HPDE6-E6E7 (cell line): ENCODE data around the gene EGF.

ENCODE experiments used
- DNase-seq: peaks from one replicate; pipeline ENCODE4 v3.0.0; 2011; ENCODE audit warnings: missing footprints; ENCODE audit errors: extremely low spot score

EGF gene

DNA sequence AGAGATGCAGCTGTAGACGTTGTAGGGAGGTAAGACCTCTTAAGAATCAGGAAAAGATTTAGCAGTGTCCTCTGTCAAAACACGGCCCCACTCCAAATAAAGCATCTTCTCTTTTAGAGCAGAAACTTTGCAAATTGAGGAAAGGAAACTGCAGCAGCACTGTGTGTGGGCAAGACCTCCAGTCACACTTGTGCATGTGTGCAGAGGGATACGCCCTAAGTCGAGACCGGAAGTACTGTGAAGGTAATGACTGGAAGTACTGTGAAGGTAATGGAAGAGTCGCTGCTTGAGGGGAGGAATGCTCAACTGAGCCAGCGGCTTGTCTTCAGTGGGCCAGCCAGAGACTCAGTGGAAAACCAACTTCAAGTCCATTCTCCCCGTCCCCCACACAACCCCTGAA is 46.5 kb downstream of the EGF start:
- DNase-seq, result no peak

DNA sequence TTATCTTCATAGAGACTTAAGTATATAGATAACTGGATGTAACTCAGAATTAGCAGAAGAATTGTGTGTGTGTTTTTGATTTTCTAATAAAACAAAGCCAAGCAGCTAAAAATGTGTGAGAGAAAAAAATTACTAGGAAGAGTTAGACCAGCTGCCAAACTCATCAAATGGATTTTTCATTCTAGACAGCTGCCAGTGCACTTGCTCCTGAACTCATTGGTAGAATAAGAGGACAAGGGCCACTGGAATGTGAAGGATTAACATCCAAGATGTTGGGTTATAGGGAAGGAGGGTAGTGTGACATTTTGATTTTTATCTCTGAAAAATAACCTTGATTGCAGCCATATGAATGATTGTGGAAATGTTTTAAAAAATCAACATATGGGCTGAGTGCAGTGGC is 49.7 kb downstream of the EGF start:
- no peak for DNase-seq

DNA sequence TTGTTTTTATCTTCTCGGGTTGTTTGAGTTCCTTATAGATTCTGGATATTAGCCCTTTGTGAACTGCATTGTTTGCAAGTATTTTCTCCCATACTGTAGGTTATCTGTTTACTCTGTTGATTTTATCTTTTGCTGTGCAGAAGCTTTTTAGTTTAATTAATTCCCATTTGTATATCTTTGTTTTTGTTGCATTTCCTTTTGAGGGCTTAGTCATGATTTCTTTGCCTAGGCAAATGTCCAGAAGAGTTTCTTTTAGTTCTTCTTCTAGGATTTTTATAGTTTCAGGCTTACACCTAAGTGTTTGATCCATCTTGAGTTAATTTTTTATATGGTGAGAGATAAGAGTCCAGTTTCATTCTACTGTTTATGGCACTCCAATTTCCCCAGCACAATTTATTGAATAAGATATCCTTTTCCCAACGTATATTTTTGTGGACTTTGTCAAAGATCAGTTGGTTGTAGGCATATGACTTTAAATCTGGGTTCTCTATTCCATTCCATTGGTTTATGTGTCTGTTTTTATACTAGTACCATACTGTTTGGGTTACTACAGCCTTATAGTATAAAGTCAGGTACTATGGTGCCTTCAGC is 54.3 kb downstream of the EGF start:
- no peak for DNase-seq

DNA sequence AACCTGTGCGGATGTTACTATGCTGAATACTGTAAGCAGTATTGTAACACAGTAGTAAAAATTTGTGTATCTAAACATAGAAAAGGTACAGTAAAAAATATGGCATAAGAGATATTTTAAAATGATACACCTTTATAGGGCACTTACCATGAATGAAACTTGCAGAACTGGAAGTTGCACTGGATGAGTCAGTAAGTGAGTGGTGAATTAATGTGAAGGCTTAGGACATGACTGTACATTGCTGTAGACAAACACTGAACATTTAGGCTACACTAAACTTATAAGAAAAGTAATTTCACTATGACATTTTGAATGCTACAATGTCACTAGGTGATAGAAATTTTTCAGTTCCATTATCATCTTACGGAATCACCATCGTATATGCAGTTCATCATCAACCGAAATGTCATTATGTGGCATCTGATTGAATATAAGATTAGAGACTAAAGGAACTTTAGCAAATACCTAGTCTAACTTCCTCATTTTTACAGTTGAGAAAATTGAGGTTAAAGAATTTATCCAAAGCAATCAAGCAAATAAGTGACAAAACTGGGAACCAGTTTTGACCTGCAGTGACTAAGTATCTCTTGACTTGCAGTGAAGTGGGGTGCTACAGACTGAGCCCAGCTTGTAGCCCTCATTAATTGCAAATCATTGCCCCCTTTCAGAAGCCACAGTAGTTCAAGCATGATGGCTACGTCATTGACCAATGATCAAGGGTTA is 55.3 kb downstream of the EGF start:
- DNase-seq, result no peak

DNA sequence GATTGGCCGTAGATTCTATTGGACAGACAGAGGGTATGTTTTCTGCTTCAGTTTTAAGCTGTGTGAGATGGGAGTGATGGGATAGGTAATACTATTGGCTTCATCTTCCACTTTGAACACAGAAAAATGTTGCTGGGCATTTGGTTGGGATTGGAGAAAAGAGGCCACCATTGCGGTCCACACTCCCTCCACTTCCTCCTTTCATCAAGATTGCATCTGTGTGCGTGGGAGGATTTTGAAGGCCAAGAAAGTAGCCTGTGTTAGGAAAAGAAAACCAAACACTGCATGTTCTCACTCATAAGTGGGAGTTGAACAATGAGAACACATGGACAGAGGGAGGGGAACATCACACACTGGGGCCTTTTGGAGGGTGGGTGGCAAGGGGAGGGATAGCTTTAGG is 56.4 kb downstream of the EGF start:
- DNase-seq, result no peak

DNA sequence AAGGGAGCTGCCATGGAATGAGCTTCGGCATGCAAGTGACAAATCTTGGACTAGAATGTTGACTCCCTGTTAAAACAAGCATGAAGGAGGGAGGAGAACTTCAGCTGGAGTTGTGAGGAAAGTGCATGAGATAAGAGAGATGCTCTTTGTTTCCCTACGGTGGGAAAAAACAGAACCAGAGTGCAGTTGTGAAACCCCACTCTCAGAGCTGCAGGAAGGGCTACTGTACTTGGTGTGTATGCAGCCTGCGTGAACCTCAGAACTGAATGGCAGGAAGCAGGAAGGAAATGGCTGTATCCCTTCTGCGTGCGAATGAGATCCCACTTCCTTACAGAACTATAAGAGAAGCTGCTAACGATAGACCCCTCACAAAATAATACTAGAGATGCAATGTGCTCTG is 57.2 kb downstream of the EGF start:
- DNase-seq, result no peak

DNA sequence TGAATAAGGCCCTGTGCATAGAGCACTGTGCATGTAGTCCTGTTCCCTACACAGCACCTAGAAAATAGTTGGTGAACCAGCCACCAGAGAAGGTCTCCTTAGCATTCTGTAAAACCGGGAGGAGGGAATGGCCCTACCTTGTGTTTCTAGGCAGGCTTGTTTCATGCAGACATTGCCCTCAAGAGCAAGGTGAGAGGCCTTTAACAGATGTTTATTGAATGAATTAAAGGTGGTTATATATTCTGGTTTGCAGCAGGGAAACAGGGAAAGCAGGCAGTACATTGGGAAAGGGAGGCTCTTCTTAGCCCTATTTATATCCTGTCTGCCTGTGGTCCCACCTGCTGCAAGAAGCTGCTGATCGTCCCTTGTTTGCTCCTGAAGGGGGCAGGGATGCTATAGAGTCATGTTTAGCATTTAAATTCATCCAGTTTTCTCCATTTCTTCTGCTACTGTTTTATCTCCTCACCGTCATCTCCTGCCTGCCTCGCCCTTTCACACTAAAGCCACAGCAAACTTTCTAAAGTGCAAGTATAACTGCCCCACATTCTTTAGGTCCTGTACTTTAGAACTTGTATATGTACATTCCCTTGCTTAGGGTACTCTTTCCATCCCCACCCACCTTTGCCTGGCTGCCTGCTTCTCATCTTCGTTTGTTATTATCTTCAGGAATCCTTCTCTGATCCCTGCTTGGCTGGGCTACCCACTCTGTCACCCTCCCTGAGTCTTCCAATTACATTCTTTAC is 60.3 kb downstream of the EGF start:
- DNase-seq, result no peak

DNA sequence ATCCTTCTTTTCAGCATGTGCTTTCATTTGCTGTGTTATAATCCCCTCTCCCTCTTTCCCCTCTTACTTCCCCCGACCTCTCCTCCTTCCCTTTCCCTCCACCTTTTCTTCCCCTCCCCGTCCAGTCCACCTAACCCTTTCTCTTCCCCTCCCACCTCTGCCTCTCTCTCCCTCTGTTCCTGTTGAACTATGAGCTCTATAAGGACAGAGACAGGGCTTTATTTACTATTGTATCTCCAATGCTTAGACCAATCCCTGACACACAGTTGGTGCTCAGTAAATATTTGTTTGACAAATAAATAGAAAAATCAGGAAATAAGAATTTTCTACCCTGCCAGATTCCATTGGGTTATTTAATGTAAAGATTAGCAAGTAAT is 60.8 kb downstream of the EGF start:
- DNase-seq, result no peak

DNA sequence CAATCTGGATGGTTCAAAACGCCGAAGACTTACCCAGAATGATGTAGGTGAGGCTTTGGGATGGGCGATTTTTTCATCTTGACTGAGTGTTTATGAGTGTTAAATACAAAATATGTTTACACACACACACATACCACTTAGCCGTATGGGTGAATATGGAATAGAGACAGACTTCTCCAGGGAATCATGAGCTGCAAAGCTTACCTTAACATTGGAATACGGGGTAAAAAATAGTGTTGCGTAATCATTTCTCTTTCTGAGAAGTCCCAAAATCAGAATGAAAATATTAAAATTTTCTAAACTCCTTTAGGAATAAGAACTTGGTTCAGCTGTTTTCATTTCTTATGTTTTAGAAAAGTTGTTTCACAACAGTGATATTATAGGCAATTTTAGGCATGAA is 63.5 kb downstream of the EGF start:
- DNase-seq, result no peak

DNA sequence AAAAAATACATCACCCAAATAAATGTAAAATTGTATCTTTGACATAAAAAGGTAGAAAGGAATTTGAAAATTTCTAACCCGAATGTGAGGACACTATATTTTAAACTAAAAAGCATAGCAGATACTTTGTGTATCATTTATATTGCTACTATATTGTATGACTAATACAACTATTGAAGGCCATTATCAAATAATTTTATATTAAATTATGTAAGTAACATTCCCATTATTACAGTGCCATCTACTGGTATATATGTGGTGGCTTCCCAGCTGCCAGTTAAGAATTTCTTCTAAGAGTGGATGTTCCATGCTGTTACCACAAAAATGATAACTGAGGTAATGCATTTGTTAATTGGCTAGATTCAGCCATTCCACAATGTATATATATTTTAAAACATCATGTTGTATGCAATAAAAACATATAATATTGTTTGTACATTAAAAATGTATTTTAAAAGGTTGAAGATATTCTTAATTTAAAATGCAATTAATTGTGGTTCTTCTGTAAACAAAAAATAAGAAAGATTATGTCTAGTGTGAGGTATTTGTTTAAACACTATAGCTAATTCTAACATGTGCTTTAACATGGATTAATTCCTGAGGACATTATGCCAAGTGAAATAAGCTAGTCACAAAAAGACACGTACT is 65.3 kb downstream of the EGF start:
- peak; percentile 36 for DNase-seq

DNA sequence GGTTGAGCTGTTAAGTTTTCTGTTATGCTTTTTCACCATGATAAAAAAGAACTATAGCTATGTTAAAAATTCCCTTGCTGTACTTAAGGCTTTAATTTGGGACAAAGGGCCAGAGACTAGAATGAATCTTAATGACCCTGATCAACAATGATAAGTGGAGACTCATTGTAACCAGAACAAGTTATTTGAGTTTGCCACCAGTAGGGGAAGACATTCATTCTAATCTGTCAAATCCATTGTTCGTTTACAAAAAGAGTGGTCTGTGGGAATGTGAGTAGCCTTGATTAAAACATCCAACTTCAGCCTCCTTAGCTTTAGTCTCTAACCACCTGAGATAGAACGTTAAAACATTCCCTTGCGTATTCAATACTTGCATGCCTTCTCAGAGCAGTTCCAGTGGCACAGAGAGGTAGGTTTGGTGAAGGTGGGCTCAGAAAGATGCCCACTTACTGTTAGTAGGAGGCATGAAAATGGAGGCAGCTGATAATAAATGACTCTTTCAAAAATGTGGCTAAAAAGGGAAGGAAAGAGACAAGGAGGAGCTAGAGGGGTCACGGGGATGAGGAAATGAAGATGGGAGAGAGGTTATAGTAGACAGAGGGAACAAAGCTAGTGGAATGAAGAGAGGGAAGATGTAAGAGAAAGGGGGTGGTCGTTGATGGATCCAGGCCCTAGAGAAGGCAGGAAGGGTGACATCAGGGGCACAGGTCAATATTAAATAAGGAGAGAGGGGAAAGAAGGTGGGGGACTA is 66.2 kb downstream of the EGF start:
- DNase-seq, result no peak

DNA sequence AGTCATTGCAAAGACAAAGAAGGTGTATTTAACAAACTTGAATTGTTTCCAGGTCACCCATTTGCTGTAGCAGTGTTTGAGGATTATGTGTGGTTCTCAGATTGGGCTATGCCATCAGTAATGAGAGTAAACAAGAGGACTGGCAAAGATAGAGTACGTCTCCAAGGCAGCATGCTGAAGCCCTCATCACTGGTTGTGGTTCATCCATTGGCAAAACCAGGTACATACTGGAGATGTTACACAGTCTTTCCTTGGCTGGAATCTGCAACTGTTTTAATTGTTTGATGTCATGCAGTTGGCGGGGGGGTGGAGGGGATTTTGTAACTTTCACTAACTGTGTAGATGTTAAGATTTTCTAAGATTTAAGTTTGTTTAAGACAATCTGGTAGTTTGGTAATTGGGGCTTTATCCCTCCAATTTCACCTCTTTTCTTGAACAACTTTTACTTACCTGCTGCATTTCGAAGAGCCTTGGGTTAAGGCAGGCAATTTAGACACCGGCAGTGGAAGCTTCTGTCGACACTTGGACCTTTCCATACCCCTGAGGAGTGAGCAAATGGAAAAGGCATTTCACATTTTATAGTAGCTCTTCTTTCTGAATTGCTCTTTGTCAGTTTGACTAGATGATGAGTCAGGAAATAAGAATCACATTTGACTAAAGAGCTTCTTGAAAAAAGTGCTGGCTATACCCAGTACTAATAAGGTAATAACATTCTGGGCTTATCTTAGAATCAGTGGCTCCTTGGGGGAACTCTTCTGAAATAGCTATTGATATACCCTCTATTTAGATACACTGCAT is 67.4 kb downstream of the EGF start:
- no peak for DNase-seq

DNA sequence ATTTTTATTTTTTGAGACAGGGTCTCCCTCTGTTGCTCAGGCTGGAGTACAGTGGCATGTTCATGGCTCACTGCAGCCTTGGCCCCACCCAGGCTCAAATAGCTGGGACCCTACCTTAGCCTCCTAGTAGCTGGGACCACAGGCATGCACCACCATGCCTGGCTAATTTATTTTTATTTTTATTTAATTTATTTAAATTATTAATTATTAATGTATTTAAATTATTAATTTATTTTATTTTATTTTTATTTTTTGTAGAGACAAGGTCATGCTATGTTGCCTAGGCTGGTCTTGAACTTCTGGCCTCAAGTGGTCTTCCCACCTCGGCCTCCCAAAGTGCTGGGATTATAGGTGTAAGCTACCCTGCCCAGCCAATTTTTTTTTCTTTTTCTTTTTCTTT is 69.3 kb downstream of the EGF start:
- no peak for DNase-seq

DNA sequence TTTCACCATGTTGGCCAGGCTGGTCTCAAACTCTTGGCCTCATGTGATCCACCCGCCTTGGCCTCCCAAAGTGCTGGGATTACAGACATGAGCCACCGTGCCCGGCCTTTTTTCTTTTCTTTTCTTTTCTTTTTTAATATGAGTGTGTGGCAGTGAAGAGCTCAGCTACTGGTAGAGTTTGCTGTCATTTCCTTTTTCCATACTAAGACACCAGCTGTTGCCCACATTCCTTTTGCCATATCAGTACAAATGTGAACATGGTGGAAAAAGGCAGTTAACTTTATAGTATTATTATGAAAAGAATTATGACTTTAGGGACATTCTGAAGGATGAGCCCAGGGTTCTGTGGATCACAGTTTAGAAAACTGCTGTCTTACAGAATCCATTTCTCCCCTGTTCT is 69.8 kb downstream of the EGF start:
- no peak for DNase-seq

DNA sequence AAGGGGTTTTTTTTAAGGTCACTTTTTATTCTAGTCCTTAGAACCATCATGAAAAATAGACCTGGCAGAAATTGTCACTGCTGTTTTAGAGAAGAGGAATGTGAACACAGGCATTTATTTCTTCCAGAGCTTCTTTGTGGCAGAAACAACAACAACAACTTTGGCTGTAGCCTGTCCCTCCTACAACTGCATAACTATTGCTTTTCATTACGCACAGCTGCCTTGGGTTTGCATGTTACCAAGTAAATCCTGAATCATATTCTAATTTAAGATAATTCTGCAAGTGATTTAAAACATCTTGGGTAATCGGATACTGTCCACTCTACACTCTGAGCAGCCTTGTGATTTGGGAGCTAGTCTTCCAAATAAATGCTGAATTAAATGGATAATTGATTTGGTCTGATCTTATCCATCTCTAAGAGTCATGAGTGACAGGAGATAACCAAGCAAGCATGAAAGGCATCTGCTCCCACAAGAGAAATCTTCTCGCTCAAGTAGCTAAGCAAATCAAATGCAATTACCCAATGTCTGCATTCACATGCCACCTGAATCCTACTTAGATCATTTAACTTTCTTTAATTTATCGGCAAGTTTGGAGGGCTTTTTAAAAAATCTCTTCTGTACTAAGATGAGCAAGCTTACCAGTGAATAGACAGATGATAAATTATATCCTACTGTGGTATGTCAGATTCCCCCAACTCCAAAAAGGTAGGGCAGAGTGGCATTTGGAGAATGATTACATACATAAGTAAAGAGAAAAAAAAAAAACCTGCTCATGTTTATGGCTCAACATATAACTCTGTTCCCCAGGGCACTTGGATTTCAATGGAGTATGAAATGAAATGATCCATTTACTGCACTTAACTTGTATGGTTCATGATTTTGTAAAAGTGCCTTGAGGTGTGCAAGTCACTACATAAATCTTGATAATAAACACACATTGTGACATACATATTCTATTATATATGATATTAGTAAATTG is 73.6 kb downstream of the EGF start:
- DNase-seq, result no peak

DNA sequence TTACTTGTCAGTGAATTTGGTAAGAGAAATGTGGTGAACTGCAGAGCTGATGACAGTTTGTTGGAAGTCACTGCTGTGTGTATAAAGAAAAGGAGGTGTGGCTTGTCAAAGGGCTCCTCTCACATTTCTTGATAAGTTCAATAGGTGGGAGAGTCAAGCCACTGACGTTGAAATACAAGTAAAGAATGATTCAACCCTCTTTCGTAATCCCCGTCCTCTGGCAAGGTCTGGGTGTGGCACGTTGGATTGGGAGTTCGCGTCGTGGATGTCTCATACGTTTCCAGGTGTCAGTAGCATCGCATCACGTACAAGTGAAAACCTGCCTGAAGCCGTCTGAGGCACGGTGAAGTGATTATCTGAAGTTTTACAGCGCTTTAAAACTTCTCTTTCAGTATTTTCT is 76.4 kb downstream of the EGF start:
- DNase-seq, result peak; percentile 90

DNA sequence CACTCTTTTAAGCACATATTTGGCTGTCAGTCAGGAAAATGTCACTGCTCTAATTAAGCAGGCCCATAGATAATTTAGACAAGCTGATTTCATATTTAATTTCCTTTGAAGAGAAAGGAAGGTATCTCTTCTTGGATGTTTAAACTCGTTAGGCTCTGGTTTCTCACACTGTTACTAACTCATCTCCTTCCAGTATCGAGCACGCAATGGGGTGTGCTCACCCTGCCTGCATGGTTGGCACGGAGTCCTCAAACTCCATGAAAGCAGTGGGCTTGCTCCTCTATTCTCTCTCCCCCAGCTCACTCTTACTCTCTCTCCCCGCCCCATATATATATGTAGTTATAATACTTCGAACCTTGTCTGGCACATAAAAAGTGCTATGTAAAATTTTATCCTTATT is 76.9 kb downstream of the EGF start:
- DNase-seq, result no peak

DNA sequence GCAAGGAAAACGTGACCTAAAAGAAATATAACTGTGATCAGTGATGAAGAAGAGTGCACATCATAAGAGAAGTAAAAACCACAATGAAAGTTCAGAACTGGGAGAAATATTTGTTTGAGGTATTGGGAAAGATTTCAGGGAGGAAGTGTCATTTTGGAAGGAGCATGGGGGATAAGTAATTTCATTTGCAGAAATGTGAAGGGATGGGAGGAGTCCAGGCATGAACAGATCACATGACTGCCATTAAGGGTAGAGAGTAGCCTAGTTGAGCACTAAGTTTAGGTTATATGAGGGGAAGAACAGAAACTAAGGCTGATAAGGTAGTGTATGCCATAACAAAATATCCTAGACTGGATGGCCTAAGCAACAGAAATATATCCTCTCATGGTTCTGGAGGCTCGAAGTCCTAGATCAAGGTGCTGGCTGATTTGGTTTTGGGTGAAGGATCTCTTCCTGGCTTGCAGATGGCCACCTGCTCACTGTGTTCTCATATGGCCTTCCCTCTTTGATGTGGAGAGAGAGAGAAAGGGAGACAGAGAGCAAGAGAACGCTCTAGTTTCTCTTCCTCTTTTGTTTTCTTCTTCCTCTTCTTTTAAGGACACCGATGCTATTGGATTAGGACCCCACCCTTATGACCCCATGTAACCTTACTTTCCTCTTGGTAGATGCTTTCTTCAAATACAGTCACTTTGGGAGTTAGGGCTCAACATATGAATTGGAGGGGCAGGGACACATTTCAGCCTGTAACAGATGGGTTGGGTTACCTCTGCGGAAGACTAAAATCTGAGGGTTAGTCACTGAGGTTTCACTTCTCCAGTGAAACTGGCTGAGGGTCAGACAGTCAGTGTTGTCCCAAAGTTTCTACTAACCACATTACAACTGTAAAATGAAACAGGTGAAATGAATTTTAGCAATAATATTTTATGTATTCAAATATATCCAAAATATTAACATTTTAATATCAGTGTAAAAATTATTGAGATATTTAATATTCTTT is 77.9 kb downstream of the EGF start:
- DNase-seq, result no peak

DNA sequence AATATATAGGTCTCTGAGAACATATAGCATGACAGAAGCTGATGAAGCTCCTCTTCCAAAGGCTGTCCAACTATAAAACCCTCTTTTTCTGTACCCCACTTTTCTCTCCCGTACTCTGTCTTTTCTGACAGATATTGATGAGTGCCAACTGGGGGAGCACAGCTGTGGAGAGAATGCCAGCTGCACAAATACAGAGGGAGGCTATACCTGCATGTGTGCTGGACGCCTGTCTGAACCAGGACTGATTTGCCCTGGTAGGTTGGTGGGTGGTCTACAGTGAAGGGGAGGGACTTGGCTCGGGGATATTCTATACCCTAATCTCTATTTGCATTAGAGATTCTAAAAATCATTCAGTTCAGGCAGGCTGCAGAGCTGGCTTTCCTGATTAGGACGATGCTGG is 80.4 kb downstream of the EGF start:
- DNase-seq, result no peak
